ENCODE results near the gene ACTG1.

ACTG1 gene

DNA sequence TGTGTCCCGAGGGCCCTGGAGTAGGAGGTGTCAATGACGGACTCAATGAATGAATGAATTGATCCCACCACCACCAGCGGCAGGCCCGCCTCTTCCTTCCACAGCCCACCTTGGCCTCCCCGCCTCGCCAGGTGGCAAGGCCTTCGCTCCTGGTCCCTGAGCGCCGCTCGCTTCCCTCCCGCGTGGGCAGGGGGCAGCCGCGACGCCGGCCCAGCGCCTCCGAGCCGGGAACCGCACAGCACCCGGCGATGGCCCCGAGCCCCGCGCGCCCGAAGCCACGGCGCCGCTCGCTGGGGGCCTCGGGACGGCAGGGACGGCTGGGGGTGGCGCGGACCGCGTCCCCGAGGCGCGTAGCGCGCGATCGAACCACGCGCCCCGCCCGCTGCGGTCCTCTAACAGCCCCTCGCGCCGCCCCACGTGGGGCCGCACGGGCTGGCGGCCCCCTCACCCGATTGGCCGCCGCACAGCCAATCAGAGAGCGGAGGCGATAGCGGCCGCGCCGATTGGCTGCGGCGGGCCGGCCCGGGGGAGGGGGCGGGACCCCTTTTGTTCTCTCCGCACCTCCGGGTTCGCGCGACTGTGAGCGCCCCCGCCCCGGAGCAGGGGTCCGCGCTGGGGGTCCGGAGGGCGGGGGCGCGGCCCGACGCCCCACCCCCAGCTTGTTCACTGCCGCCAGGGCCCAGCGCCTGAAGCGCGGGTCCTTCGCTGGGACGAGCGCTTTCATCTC, 31.4 kb downstream of the ACTG1 start:
- peak; percentile 22 to 36 for DNase-seq (ENCODE audit: low read depth in 2 of 2)

DNA sequence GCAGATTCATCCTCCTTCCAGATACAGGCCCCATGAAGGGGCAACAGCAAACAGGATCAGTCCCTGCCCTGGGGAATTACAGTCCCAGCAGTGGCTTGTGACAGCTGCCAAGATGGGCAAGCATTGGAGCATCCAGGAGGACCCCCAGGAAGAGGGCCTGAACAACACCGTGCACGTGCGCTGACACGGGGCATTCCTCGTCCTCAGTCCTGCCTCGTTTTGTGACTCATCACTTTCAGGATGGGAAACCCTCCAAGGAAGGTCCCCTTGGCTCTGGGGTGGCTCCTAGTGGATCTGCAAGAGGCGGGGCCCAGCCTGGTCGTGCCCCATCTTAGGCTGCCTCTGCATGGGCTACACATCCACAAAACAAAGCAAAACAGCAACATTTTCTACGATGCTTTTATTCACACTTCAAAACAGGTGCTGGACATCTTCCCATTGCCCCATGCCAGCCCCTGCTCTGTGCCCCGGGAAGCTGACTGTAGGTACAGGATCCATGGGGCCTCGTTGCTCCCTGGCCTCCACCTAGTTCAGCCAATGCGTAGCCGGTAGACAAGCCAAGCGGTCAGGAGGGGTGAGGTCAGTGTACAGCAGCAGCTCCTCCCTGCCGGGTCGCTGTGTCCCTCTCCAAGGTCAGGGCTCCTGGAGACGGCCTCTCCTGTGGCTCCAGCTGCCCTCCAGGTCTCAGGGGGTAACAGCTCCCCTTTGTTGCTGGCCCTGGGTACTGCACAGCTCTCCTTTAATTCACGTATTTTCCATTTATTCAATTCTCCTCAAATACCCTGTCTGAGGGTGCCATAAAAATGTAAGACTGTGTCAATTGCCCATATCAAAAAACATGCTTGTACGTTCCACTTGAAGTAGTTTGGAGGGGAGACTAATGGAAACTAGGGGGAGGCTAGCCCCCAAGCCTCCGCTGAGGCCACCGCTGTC, 32.2 kb downstream of the ACTG1 start:
- DNase-seq (ENCODE audit: low read depth in 2 of 2), result no peak

- no peak for DNase-seq (ENCODE audit: low read depth in 2 of 2)
These were observed 33.2 kb downstream of the ACTG1 start for GRCh38 chr17:81479175-81480071.

DNA sequence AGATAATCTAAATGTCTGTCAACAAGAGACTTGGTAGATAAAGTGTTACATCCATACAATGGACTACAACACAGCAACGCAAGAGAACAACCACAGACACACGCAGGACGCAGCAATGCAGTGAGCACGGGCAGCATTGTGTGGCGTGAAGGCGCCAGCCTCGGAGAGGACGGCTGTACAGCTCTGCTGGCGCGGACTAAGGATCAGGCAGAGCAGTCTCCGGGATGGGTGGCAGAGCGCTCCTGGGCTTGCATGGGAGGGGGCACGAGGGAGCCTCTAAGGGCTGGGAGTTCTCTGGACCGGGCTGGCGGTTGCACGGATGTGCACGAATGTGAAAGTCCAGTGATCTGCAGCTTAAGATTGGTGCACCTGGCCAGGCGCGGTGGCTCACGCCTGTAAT, 34.5 kb downstream of the ACTG1 start:
- no peak for DNase-seq (ENCODE audit: low read depth in 2 of 2)

- no peak for DNase-seq (ENCODE audit: low read depth in 2 of 2)
These were observed 35.4 kb downstream of the ACTG1 start for GRCh38 chr17:81477173-81477572.

- no peak for DNase-seq (ENCODE audit: low read depth in 2 of 2)
These were observed 36.0 kb downstream of the ACTG1 start for GRCh38 chr17:81476635-81477034.

DNA sequence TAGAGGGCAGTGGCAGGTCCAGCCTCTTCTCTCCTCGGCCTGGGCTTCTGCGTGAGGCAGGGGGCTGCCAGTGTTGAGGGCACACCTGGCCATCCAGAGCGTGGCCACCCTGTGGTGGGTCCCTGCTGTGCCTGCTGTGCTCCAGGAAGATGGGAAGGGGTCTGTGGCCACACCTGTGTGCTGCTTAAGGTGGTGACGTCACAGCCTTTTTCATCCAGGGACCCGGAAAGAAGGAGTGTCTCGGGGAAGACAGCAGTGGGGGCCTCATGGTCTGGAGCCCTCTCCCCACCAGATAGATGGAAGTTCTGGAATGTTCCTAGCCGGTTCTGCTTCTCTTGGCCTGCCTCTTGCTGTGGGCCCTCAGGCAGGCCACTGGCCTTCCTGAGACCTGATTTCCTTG, 36.5 kb downstream of the ACTG1 start:
- no peak for DNase-seq (ENCODE audit: low read depth in 2 of 2)

- DNase-seq (ENCODE audit: low read depth in 2 of 2), result no peak
These were observed 37.6 kb downstream of the ACTG1 start for GRCh38 chr17:81474958-81475357.

- no peak for DNase-seq (ENCODE audit: low read depth in 2 of 2)
These were observed 39.6 kb downstream of the ACTG1 start for GRCh38 chr17:81473019-81473418.

- no peak for DNase-seq (ENCODE audit: low read depth in 2 of 2)
These were observed 40.7 kb downstream of the ACTG1 start for GRCh38 chr17:81471818-81472456.

DNA sequence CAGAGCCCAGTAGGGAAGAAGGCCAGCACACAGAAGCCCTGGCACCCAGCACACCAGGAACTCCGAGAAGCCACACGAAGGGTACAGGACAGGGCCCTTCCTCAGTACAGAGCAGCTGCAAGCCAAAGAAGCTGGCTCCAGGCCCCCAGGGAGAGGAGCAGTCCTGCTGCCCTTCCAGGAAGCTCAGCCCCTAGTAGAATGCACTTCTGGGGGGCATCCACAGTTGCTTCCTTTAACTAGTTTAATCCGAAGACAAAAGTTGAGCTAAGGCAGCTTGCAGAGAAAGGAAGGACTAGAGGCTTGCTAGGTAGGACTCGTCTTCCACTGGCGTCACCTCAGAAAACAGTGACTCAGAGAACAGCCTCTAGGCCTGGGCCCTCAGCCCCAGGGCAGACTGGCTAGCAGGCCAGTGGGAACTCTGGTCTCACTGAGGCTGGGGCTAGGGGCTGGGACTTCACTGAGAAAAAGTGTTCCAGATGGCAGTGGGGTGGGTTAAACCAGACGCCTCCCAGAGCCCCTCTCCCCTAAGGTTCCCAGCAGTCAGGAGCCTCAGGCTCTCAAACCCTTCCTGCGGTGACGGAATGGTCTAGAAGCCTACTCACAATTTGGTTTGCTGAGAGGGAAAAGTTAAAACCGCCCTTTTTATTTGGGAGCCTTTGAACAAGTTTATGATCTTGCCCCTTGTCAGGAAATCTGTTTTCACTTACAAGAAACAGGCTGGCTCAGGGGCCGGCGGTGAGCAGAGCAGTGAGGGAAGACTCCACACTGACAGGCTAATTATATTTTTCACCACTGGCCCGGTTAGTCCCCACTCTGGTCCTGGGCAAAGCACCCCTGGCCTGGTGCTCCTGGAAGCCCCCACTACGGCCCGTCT, 41.4 kb downstream of the ACTG1 start:
- no peak for DNase-seq (ENCODE audit: low read depth in 2 of 2)

DNA sequence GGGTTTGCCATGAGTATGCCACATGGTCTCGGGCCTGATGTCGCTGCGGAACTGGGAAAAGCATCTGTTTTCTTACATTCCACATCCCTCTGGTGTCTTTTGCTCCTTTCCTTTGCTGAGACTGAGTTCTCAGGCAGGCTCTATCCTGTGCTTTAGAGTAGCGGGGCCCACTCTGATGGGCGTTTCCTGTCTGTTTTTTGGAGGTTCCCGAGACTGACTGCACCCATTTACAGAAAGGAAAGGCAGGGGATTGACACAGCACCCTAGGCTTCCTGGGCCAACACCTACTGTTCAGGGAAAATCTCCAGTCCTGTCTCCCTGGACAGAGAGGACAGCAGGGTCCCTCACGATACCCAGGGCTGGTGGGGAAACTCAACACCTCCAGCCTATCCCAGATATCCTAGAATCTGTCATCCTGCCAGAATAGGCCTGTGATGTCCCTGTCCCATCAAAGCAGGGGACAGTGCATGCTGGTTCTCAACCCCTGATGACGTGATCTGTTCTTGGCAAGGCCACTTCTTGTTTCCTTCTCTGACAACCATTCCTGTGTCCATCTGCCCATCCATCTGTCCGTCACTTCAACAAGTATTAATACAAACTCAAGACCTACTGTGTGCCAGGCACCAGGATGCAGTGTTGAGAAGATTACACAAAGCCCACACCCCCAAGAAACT, 42.2 kb downstream of the ACTG1 start:
- DNase-seq (ENCODE audit: low read depth in 2 of 2), result no peak

DNA sequence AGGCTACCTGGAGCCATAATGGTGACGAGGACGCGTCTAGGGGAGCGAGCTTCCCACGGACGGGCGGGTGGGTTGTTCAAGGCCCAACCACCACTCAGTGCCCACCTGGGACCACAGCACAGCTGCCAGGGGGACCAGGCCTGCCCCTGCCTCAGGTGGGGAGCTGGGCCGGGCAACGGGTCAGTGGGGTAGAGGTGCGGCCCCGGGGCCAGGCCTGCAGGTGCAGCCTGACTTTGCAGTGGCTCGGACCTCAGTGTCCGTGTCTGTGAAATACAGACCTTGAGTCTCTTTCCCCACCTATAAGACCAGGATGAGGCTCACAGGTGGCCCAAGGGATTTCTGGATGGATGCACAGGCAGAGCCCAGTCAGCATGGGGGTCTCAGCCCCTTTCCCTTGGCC, 43.3 kb downstream of the ACTG1 start:
- no peak for DNase-seq (ENCODE audit: low read depth in 2 of 2)

DNA sequence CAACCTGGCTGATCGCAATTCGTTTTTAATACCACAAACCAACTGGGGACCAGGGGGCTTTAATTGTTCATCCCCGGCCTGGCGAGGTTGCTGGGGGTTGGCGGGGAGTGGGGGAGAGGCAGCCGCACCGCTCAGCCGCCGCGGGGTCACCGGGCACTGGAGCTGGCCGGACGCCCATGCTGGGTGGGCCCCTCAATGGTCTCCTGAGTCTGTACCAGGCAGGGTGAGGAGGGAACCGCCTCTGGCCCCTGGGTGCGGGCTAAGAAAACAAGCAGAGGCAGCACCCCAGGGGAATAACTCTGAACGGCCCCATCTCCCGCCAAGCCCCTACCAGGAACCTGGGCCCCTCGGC, 43.9 kb downstream of the ACTG1 start:
- DNase-seq (ENCODE audit: low read depth in 2 of 2), result no peak

DNA sequence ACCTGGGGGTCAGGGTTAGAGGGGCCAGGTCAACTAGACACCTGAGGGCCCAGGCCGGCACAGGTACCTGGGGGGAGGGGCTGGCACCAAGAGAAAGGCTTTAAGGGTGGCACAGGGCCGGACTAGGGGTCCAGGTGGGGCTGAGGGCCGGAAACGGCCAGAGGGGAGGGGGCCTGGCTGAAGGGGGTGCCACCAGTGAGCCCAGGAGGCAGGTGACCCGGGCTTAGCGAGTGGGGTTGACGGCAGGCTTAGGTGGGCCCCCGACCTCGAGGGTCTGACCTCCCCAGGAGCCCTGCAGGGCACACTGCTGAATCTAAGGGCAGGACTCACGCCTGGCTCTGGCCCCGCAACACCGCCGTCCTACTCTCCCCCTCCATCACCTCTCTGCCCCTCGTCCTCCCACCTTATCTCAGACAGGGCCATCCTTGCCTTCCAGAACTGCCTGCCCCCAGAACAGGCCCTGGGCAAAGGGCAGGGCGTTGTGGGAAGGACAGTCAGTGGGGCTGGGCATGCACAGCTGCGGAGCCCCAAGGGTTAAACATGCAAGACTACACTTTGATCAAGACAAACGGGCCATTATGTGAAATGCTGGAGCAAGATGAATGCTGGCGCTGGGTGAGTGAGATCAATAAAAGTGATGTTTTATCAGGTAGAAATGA, 44.4 kb downstream of the ACTG1 start:
- DNase-seq (ENCODE audit: low read depth in 2 of 2), result no peak

DNA sequence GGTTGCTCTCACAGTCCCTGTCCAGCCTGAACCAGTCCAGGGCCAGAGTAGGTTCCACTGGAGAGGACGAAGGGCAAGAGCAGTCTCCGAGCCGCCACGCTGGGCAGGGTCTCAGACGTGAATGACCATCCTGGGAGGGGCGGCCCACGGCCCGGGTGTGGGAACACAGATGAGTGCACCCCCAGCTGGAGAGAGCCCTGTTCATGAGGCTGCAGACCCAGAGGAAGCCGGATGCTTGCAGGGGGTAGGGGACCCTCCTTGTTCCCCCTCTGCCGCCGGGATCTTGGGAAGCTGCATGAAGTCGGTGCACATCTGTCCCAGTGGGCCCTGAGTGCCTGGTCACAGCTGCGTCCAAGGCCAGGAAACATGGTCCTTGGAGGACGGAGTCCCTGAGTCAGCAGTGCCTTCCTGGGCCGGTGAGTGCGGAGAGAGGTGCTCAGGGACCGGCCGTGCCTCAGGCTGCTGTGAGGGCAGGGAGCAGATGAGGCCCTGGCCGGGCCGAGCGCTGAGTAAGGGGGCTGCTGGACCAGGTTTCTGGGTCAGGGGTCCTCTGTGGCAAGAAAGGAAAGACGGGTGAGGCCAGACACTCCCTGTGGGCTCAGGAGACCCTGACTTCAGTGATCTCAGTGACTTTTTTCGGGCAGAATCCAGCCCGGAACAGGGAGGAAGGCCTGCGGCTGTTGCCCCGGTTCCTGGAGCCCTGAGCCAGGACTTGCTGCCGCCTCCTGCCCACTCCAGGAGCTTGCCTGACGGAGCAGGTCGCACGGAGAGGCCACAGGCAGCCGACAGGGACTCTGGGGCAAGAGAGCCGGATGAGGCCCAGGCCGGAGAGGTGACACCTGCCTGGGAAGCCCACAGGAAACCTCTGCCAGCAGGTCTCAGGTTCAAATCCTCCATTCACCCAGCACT, 45.8 kb downstream of the ACTG1 start:
- no peak for DNase-seq (ENCODE audit: low read depth in 2 of 2)

GRCh38 chr17:81465910-81466309, 46.7 kb downstream of the ACTG1 start:
- no peak for DNase-seq (ENCODE audit: low read depth in 2 of 2)

DNA sequence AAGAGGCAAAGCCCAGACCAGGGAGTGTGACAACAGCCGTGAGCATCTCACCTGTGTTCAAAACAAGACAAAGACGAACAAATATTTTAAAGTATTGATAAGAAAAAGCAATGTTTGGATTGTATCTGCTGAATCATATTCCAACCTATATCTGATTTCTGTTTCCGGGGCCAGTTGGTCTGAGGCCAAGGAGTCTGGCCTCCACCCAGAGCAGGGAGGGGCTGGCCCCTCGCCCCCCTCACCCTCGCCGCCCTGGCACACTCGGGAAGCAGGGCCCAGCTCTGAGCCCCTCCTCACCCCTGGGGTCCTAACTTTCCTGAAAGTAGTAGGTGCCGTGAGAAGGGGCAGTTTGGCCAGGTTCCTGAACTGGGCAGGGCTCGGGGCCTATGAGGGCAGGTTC, 48.0 kb downstream of the ACTG1 start:
- no peak for DNase-seq (ENCODE audit: low read depth in 2 of 2)

DNA sequence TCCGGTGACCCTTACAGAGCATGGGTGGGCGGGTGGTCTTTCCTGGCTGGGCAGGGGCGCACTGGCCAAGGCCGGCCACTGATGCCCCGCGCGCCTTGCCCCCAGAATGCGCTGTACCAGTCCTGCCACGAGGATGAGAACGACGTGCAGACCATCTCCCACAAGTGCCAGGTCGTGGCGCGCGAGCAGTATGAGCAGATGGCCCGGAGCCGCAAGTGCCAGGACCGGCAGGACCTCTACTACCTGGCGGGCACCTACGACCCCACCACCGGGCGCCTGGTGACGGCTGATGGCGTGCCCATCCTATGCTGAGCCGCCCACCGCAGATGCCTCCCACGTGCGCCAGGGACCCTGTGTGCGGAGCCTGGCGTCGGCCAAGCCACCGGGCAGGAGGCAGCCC, 49.1 kb downstream of the ACTG1 start:
- DNase-seq (ENCODE audit: low read depth in 2 of 2), result no peak
